ENCODE data around the gene ZNF25.

DNA sequence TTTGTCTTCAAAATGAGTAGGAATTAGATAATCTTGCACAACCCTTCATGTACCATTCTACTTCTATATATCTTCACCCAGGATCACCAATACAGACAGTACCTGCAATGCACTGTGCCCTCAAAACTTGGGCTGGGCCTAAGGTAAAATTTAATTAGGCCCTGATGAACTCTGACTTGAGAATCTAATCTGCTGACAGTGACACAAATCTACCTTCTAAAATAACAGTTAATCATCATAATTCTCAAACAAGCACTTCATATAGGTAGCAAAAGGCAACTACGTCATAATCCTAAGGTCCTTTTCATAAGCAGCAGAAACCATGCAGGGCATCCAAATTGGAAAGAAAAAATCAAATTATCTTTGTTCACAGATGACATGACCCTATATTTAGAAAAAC, 4.1 kb downstream of the ZNF25 start:
- no peak for TF ChIP-seq CTCF (conservative IDR thresholded peaks at IDR 0.05)
- no peak for TF ChIP-seq ZFX (IDR thresholded peaks at IDR 0.05)

All from C4-2B (cell line).